ENCODE measurements around the gene B3GAT1. TPM values are rescaled to one million over a fixed set of nuclear protein-coding genes. Genes with fewer than 3 reads are reported as not detected.

Gene B3GAT1
- total RNA-seq, 1 donor from 2014 or later: 0.74 TPM

GRCh38 chr11:134373591-134374052 lies 38.4 kb downstream of the B3GAT1 start:
- no peak for DNase-seq (ENCODE audit: extremely low spot score in 2 of 2)

GRCh38 chr11:134372961-134373360 lies 39.1 kb downstream of the B3GAT1 start:
- Histone ChIP-seq H3K27me3 (no peaks in the 10 kb centered on the region), H3K4me3 (no peak overlapping the region), H3K27ac (no peak overlapping the region), H3K36me3 (no peaks in the 10 kb centered on the region), H3K9me3 (no peaks in the 10 kb centered on the region), H3K4me1 (no peaks in the 10 kb centered on the region)
- TF ChIP-seq POLR2A (IDR thresholded peaks at IDR 0.05): no peak
- no peak for TF ChIP-seq POLR2AphosphoS5 (IDR thresholded peaks at IDR 0.05; ENCODE audit: insufficient read depth in 1 of 2, low read depth in 1 of 2)
- no peak for TF ChIP-seq CTCF (IDR thresholded peaks at IDR 0.05)
- DNase-seq (ENCODE audit: extremely low spot score in 2 of 2): no peak
- intact Hi-C loops (cut with DNase I): no loop called here

More at GRCh38 chr11:134373591-134374052, 38.4 kb downstream of the B3GAT1 start:
- Histone ChIP-seq H3K36me3 (no peaks in the 10 kb centered on the region), H3K27me3 (no peaks in the 10 kb centered on the region), H3K27ac (no peak overlapping the region), H3K4me3 (no peak overlapping the region), H3K9me3 (no peaks in the 10 kb centered on the region), H3K4me1 (no peaks in the 10 kb centered on the region)
- TF ChIP-seq POLR2AphosphoS5 (IDR thresholded peaks at IDR 0.05; ENCODE audit: insufficient read depth in 1 of 2, low read depth in 1 of 2) (no peak), CTCF (IDR thresholded peaks at IDR 0.05) (no peak)
- intact Hi-C loops (cut with DNase I): no loop called here

GRCh38 chr11:134372536-134372935 lies 39.5 kb downstream of the B3GAT1 start:
- TF ChIP-seq POLR2AphosphoS5 (IDR thresholded peaks at IDR 0.05; ENCODE audit: insufficient read depth in 1 of 2, low read depth in 1 of 2) (no peak), CTCF (IDR thresholded peaks at IDR 0.05) (no peak), POLR2A (IDR thresholded peaks at IDR 0.05) (no peak)
- no peak overlapping the region for H3K4me3 ChIP-seq
- no peaks in the 10 kb centered on the region for H3K4me1 ChIP-seq
- no peaks in the 10 kb centered on the region for H3K27me3 ChIP-seq
- no peak for DNase-seq (ENCODE audit: extremely low spot score in 2 of 2)
- intact Hi-C loops (cut with DNase I): no loop called here
- H3K36me3 ChIP-seq: no peaks in the 10 kb centered on the region
- H3K9me3 ChIP-seq: no peaks in the 10 kb centered on the region
- H3K27ac ChIP-seq: no peak overlapping the region

- no peak overlapping the region for H3K27ac ChIP-seq
- H3K27me3 ChIP-seq: no peaks in the 10 kb centered on the region
- no peaks in the 10 kb centered on the region for H3K36me3 ChIP-seq
- DNase-seq (ENCODE audit: extremely low spot score in 2 of 2): no peak
- intact Hi-C loops (cut with DNase I): no loop called here
- no peaks in the 10 kb centered on the region for H3K4me1 ChIP-seq
- H3K9me3 ChIP-seq: no peaks in the 10 kb centered on the region
- H3K4me3 ChIP-seq: no peak overlapping the region
- TF ChIP-seq POLR2A (IDR thresholded peaks at IDR 0.05) (no peak), POLR2AphosphoS5 (IDR thresholded peaks at IDR 0.05; ENCODE audit: insufficient read depth in 1 of 2, low read depth in 1 of 2) (no peak), CTCF (IDR thresholded peaks at IDR 0.05) (no peak)
Observed at GRCh38 chr11:134371436-134372185, 40.4 kb downstream of the B3GAT1 start.
